Uterus (tissue), 2 donors: ENCODE results near the gene TEX11.

Source experiments
- POLR2A ChIP-seq, 2 donors: fragments of 450-650 bp; IDR thresholded peaks; one replicate each; pipeline ENCODE4 v1.6.1; 2016; ENCODE audit warnings: antibody characterized with exemption in 2 of 2, mild to moderate bottlenecking in 1 of 2, moderate library complexity in 1 of 2
- TF ChIP-seq, protein P1 (sequence below), 4 experiments: fragments of 200-600 bp in 2 of 4; fragments of 450-650 bp in 2 of 4; sonication (generic) in 2 of 4; IDR thresholded peaks; one replicate each; pipeline ENCODE4 v1.5.1; 2016 to 2019; ENCODE audit warnings: antibody characterized with exemption in 4 of 4, mild to moderate bottlenecking in 2 of 4, moderate library complexity in 1 of 4

GRCh38 chrX:70488856-70489255 lies 419.7 kb downstream of the TEX11 start:
- TF ChIP-seq, protein P1, sequence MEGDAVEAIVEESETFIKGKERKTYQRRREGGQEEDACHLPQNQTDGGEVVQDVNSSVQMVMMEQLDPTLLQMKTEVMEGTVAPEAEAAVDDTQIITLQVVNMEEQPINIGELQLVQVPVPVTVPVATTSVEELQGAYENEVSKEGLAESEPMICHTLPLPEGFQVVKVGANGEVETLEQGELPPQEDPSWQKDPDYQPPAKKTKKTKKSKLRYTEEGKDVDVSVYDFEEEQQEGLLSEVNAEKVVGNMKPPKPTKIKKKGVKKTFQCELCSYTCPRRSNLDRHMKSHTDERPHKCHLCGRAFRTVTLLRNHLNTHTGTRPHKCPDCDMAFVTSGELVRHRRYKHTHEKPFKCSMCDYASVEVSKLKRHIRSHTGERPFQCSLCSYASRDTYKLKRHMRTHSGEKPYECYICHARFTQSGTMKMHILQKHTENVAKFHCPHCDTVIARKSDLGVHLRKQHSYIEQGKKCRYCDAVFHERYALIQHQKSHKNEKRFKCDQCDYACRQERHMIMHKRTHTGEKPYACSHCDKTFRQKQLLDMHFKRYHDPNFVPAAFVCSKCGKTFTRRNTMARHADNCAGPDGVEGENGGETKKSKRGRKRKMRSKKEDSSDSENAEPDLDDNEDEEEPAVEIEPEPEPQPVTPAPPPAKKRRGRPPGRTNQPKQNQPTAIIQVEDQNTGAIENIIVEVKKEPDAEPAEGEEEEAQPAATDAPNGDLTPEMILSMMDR (IDR thresholded peaks at IDR 0.05) = no peak
- TF ChIP-seq POLR2A (IDR thresholded peaks at IDR 0.05) = no peak
